Endodermal cell (in vitro differentiated cells): ENCODE data around the gene CACNA1I. TPM values are rescaled to one million over a fixed set of nuclear protein-coding genes. Genes with fewer than 3 reads are reported as not detected.

Experiments used
- DNase-seq: peaks from one replicate; pipeline ENCODE4 v3.0.0-alpha.2; 2017
- H3K27ac ChIP-seq: 2 replicates; pipeline ENCODE4 v1.5.1; 2013; ENCODE audit warnings: mild to moderate bottlenecking, low read depth, low read length, moderate library complexity
- H3K27me3 ChIP-seq: 2 replicates; pipeline ENCODE4 v1.6.1; 2013; ENCODE audit warnings: mild to moderate bottlenecking, low read length, moderate library complexity; ENCODE audit not compliant: insufficient read depth, control insufficient read depth, poor library complexity, severe bottlenecking
- H3K36me3 ChIP-seq: 2 replicates; pipeline ENCODE4 v1.7.0; 2013; ENCODE audit warnings: mild to moderate bottlenecking, low read length, moderate library complexity; ENCODE audit not compliant: control insufficient read depth, insufficient read depth
- H3K4me1 ChIP-seq: one replicate; pipeline ENCODE4 v1.7.0; 2013; ENCODE audit warnings: low read length; ENCODE audit not compliant: control insufficient read depth, insufficient read depth
- H3K4me3 ChIP-seq: 2 replicates; pipeline ENCODE4 v1.5.1; 2013; ENCODE audit warnings: mild to moderate bottlenecking, low read length, moderate library complexity
- H3K9ac ChIP-seq: 2 replicates; pipeline ENCODE4 v1.6.1; 2013; ENCODE audit warnings: mild to moderate bottlenecking, low read length, moderate library complexity; ENCODE audit not compliant: poor library complexity, severe bottlenecking; ENCODE audit errors: extremely low read depth
- H3K9me3 ChIP-seq: 2 replicates; pipeline ENCODE4 v1.6.1; 2013; ENCODE audit warnings: mild to moderate bottlenecking, low read length, moderate library complexity; ENCODE audit not compliant: control insufficient read depth
- H3K27ac Mint-ChIP-seq: 2 replicates; pipeline ENCODE4 v1.8.0; 2020; ENCODE audit warnings: mixed read lengths
- H3K27me3 Mint-ChIP-seq: 2 replicates; pipeline ENCODE4 v1.8.0; 2021; ENCODE audit warnings: mild to moderate bottlenecking, mixed read lengths; ENCODE audit not compliant: insufficient read depth
- H3K36me3 Mint-ChIP-seq: 2 replicates; pipeline ENCODE4 v1.8.0; 2020; ENCODE audit warnings: low read depth, mixed read lengths
- H3K4me1 Mint-ChIP-seq: 2 replicates; pipeline ENCODE4 v1.8.0; 2020; ENCODE audit warnings: mixed read lengths
- H3K4me3 Mint-ChIP-seq: 2 replicates; pipeline ENCODE4 v1.8.0; 2020; ENCODE audit warnings: mild to moderate bottlenecking, moderate library complexity, mixed read lengths
- H3K9me3 Mint-ChIP-seq: 2 replicates; pipeline ENCODE4 v1.8.0; 2020; ENCODE audit warnings: mild to moderate bottlenecking, mixed read lengths
- CTCF ChIP-seq: fragments of 200-600 bp; sonication (generic); conservative IDR thresholded peaks from 2 replicates; pipeline ENCODE4 v1.5.0; 2021; ENCODE audit warnings: antibody characterized with exemption, mild to moderate bottlenecking
- WGBS, 2 experiments: methylation state at CpG; one replicate each; pipeline versions ENCODE4 v1.1.5 to v1.1.7; 2013; ENCODE audit warnings: missing lambda C conversion rate in 2 of 2, mixed read lengths in 1 of 2; ENCODE audit not compliant: insufficient coverage in 1 of 2, insufficient read length in 1 of 2; 5-methylcytosine and 5-hydroxymethylcytosine counted together
- total RNA-seq, 2 donors: library from RNA; stranded (reverse); fragmentation: NEBNext Ultra II Directional in 1 of 2; extraction: Animal tissue kit (Norgen Biotek cat#: 25700) in 1 of 2; gene quantifications; 2 replicates in 1 of 2; 3 replicates in 1 of 2; pipeline ENCODE4 v1.2.1, GENCODE V29; 2021

CACNA1I gene
- total RNA-seq, 2 donors from 2014 or later: 1.2 to 2.2 TPM

GRCh38 chr22:39686776-39687525 is 116.4 kb downstream of the CACNA1I start:
- no peaks in the 10 kb centered on the region for H3K9me3 ChIP-seq
- no peaks in the 10 kb centered on the region for H3K4me1 ChIP-seq
- TF ChIP-seq CTCF: no peak
- Mint-ChIP-seq H3K27me3 (no peaks in the 10 kb centered on the region), H3K9me3 (no peaks in the 10 kb centered on the region), H3K4me3 (no peak overlapping the region), H3K36me3 (no peaks in the 10 kb centered on the region), H3K4me1 (no peaks in the 10 kb centered on the region), H3K27ac (no peak overlapping the region)
- no peak for DNase-seq
- WGBS, 2 experiments: 92 to 95% methylated on average over 4 to 17 of the region's 17 CpGs
- H3K9ac ChIP-seq: no peak overlapping the region
- H3K27ac ChIP-seq: no peak overlapping the region
- no peaks in the 10 kb centered on the region for H3K36me3 ChIP-seq
- no peaks in the 10 kb centered on the region for H3K27me3 ChIP-seq
- no peak overlapping the region for H3K4me3 ChIP-seq

- TF ChIP-seq CTCF: no peak
- Histone ChIP-seq H3K9ac (no peak overlapping the region), H3K4me1 (no peaks in the 10 kb centered on the region), H3K9me3 (no peaks in the 10 kb centered on the region), H3K4me3 (no peak overlapping the region), H3K27me3 (no peaks in the 10 kb centered on the region), H3K27ac (no peak overlapping the region), H3K36me3 (no peaks in the 10 kb centered on the region)
- Mint-ChIP-seq H3K36me3 (no peaks in the 10 kb centered on the region), H3K4me3 (no peak overlapping the region), H3K27me3 (peaks cover under 1% of the 10 kb centered on the region), H3K9me3 (no peaks in the 10 kb centered on the region), H3K27ac (no peak overlapping the region), H3K4me1 (no peaks in the 10 kb centered on the region)
- no peak for DNase-seq
- 87 to 90% methylated on average over 10 to 13 of the region's 13 CpGs for WGBS, 2 experiments
Observed at GRCh38 chr22:39688186-39688785, 117.7 kb downstream of the CACNA1I start.

GRCh38 chr22:39689421-39689820 is 118.9 kb downstream of the CACNA1I start:
- Mint-ChIP-seq H3K4me3 (no peak overlapping the region), H3K27ac (no peak overlapping the region), H3K9me3 (no peaks in the 10 kb centered on the region), H3K4me1 (no peaks in the 10 kb centered on the region), H3K27me3 (peaks cover 3% of the 10 kb centered on the region), H3K36me3 (no peaks in the 10 kb centered on the region)
- Histone ChIP-seq H3K4me1 (no peaks in the 10 kb centered on the region), H3K9me3 (no peaks in the 10 kb centered on the region), H3K9ac (no peak overlapping the region), H3K36me3 (no peaks in the 10 kb centered on the region), H3K4me3 (no peak overlapping the region), H3K27me3 (no peaks in the 10 kb centered on the region), H3K27ac (no peak overlapping the region)
- 88 to 93% methylated on average over 9 to 10 of the region's 10 CpGs for WGBS, 2 experiments
- no peak for TF ChIP-seq CTCF
- DNase-seq: no peak
